Inflammatory macrophage (primary cell): ENCODE results near the gene ZNF232.
"Not testable (repeated sequence)": the region's sequence is repeated elsewhere in the genome, so short reads cannot be mapped to it uniquely, and the experiment has no call there.

ENCODE experiments used
- DNase-seq, 2 donors: peaks; one replicate each; pipeline ENCODE4 v3.0.0-alpha.2; 2020 to 2022

ZNF232 gene

DNA sequence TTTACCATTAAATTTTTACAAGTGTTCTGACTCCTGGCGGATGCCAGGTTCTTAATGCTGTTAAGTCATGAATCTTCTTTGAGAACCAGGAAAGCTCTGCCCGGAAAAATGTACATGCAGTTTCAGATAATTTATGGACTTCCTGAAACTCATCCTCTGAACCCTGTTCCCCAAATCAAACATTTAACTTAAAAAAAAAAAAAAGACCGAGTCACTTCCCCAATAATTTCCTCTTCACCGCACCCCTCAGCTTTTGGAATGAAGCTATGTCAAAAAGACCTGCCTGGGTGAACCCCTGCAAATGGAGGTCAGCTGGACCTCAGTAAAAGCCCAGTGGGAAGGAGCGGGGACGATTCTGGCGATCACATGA is 15.0 kb downstream of the ZNF232 start:
- peak in 1 of 2 donors; percentile 46 for DNase-seq

- no peak for DNase-seq
Measured at GRCh38 chr17:5092218-5093010, 19.3 kb downstream of the ZNF232 start.

DNA sequence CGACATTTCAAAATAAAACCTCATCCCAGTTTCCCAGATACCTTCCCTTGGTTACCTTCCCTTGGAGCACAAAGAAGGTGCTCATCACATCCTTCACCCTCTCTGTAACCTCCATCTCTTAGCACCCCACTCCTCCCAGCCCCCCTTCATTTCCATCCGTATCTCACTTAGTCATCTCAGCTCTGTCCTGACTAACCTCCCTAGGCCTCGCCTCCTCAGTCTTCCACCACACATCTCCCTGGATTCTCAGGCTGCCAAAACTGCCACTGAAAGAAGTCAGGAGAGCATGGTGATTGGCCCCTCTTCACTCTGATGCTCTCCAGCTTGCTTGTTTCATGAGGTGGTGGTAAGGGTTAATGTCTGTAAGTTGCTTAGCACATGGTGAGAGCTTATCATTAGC is 31.1 kb downstream of the ZNF232 start:
- DNase-seq = no peak

- DNase-seq = peak; percentile 80 to 88
Measured at GRCh38 chr17:5078106-5079028, 33.3 kb downstream of the ZNF232 start, which contains the start of gene ZFP3. Gene ZFP3 (plus strand): TSS chr17:5078467. CDS start chr17:5091505, 13,038 bp downstream.

DNA sequence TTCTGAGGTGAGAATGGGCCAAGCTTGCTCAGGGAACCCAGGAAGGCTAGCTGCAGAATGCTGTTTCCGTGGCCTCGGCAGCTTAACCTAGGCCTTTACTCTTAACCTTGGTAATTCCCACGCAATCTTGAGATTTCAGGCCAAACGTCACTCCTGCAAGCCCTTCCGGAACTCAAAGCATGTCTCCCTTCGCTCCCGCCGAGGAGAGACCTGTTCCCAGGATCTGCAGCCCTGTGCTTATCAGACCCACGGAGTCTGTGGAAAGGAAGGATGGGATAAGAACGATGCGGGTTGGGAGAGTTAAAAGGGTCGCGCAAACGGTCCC is 33.9 kb downstream of the ZNF232 start:
- no peak for DNase-seq

DNA sequence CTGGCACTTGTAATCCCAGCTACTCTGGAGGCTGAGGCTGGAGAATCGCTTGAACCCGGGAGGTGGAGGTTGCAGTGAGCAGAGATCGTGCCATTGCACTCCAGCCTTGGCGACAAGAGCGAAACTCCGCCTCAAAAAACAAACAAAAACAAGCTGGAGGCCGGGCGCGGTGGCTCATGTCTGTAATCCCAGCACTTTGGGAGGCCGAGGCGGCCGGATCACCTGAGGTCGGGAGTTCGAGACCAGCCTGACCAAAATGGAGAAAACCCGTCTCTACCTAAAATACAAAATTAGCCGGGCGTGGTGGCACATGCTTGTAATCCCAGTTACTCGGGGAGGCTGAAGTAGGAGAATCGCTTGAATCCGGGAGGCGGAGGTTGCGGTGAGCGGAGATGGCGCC is 34.4 kb downstream of the ZNF232 start:
- not testable (repeated sequence) for DNase-seq

GRCh38 chr17:5075472-5075871 is 36.2 kb downstream of the ZNF232 start:
- DNase-seq = not testable (repeated sequence)

GRCh38 chr17:5069724-5070123 is 42.0 kb downstream of the ZNF232 start:
- no peak for DNase-seq

- no peak for DNase-seq
Measured at GRCh38 chr17:5068236-5068635, 43.4 kb downstream of the ZNF232 start.

DNA sequence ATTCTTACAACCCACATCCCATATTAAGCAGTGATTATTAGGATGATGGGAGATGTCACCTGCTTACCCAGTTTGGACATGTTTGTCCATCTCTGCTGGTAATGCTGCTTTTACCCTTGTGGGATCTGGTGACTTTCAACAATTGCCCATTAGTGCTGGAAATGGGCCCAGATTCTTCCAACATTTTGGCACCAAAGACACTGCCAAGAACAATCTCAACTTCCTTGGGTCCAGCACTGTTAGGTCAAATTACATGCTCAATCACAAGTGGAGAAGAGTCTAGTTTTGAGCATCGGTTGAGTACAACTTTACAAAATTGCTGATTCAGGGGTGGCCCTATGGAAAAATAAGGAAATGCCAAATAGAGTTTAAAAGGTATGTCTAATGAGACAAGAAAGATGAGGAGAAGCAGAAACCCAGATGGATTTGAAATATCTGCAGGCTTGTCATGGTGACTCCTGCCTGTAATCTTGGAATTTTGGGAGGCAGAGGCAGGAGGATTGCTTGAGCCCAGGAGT is 46.4 kb downstream of the ZNF232 start:
- DNase-seq = no peak
